OCI-LY7 (cell line): ENCODE data around the gene ZMYND8.

ENCODE experiments used
- CTCF ChIP-seq: fragments of 200-600 bp; sonication (generic); conservative IDR thresholded peaks from 2 replicates; pipeline ENCODE4 v1.5.1; 2014; ENCODE audit warnings: mild to moderate bottlenecking, antibody characterized with exemption, low read length, moderate library complexity, mixed read lengths
- EZH2phosphoT487 ChIP-seq: fragments of 200-600 bp; sonication (generic); IDR thresholded peaks from 2 replicates; pipeline ENCODE4 v1.6.1; 2018; ENCODE audit warnings: low read depth, borderline replicate concordance, mild to moderate bottlenecking, mixed run types, antibody characterized with exemption, low read length, moderate library complexity, mixed read lengths

- no peak for TF ChIP-seq CTCF
- TF ChIP-seq EZH2phosphoT487: no peak
Measured at GRCh38 chr20:47284373-47284772, 72.1 kb downstream of the ZMYND8 start.
